K562 (cell line): ENCODE results near the gene SPATS2. TPM values are rescaled to one million over a fixed set of nuclear protein-coding genes. Genes with fewer than 3 reads are reported as not detected.

ENCODE experiments used
- ADNP ChIP-seq: fragments of 200-800 bp; sonication (Bioruptor generic); IDR thresholded peaks from 2 replicates; pipeline ENCODE4 v1.6.1; 2016; ENCODE audit warnings: missing genetic modification characterization, missing compliant biosample characterization
- FOXJ2 ChIP-seq: fragments of 200-800 bp; sonication (Bioruptor generic); IDR thresholded peaks from 2 replicates; pipeline ENCODE4 v1.6.1; 2016; ENCODE audit warnings: missing genetic modification characterization, missing compliant biosample characterization
- GTF2F1 ChIP-seq: IDR thresholded peaks from 2 replicates; pipeline ENCODE4 v1.6.1; 2011; ENCODE audit warnings: low read depth, low read length, improper control_type of control experiment
- JUN ChIP-seq, 2 experiments: sonication (generic) in 1 of 2; formaldehyde crosslinking in 1 of 2; IDR thresholded peaks; 2 replicates each; pipeline versions ENCODE4 v1.6.1 to v1.8.0; 2012 to 2022; ENCODE audit warnings: borderline replicate concordance in 2 of 2, mild to moderate bottlenecking in 2 of 2, improper control_type of control experiment in 1 of 2, low read depth in 1 of 2, low read length in 1 of 2, missing genetic modification reagents in 1 of 2
- NFE2 ChIP-seq: IDR thresholded peaks from 2 replicates; pipeline ENCODE4 v1.6.1; 2014; ENCODE audit warnings: antibody characterized with exemption, low read depth
- NRF1 ChIP-seq, 2 experiments: fragments of 450-650 bp; IDR thresholded peaks in 1 of 2; conservative IDR thresholded peaks in 1 of 2; 2 replicates each; pipeline ENCODE4 v1.6.1; 2014; ENCODE audit warnings: mild to moderate bottlenecking in 2 of 2
- PBX2 ChIP-seq, 2 experiments: IDR thresholded peaks in 1 of 2; conservative IDR thresholded peaks in 1 of 2; 2 replicates each; pipeline ENCODE4 v1.6.1; 2016; ENCODE audit warnings: low read depth in 2 of 2, mild to moderate bottlenecking in 1 of 2, missing compliant biosample characterization in 1 of 2, missing genetic modification characterization in 1 of 2, moderate library complexity in 1 of 2
- PHF20 ChIP-seq: fragments of 450-650 bp; IDR thresholded peaks from 2 replicates; pipeline ENCODE4 v1.6.1; 2018; ENCODE audit not compliant: partially characterized antibody
- PRMT5 ChIP-seq: sonication (generic); formaldehyde crosslinking; IDR thresholded peaks from 2 replicates; pipeline ENCODE4 v1.5.0; 2020; ENCODE audit warnings: missing genetic modification reagents
- RBFOX2 ChIP-seq: fragments of 200-400 bp; formaldehyde crosslinking; IDR thresholded peaks from 2 replicates; pipeline ENCODE4 v1.6.1; 2017; ENCODE audit warnings: low read depth, mild to moderate bottlenecking, low read length, moderate library complexity
- SAP30 ChIP-seq: fragments of 200-600 bp; sonication (generic); IDR thresholded peaks from 2 replicates; pipeline ENCODE4 v1.6.1; 2012; ENCODE audit warnings: borderline replicate concordance, low read depth, mild to moderate bottlenecking, moderate library complexity, low read length, control low read depth, inconsistent platforms; ENCODE audit not compliant: insufficient read depth, poor library complexity, severe bottlenecking
- TAF9B ChIP-seq: fragments of 450-650 bp; IDR thresholded peaks from 2 replicates; pipeline ENCODE4 v1.6.1; 2018; ENCODE audit warnings: mild to moderate bottlenecking; ENCODE audit not compliant: partially characterized antibody
- TCF3 ChIP-seq: sonication (generic); formaldehyde crosslinking; IDR thresholded peaks from 2 replicates; pipeline ENCODE4 v1.4.0; 2020; ENCODE audit warnings: mild to moderate bottlenecking, missing genetic modification reagents
- TFAP4 ChIP-seq: sonication (generic); formaldehyde crosslinking; IDR thresholded peaks from 2 replicates; pipeline ENCODE4 v1.8.0; 2022; ENCODE audit warnings: missing genetic modification reagents, mild to moderate bottlenecking, moderate library complexity, borderline replicate concordance
- ZFP30 ChIP-seq: fragments of 250-450 bp; sonication (Bioruptor Pico); IDR thresholded peaks from 2 replicates; pipeline ENCODE4 v1.8.0; 2022; ENCODE audit warnings: moderate library complexity, mild to moderate bottlenecking, inconsistent platforms, borderline replicate concordance
- ZHX1 ChIP-seq: fragments of 150-350 bp; conservative IDR thresholded peaks from 2 replicates; pipeline ENCODE4 v1.6.1; 2014; ENCODE audit warnings: low read length
- ZNF740 ChIP-seq, 3 experiments: fragments of 200-800 bp in 1 of 3; sonication (Bioruptor generic) in 1 of 3; sonication (generic) in 1 of 3; formaldehyde crosslinking in 1 of 3; IDR thresholded peaks; 2 replicates each; pipeline versions ENCODE4 v1.6.1 to v1.8.0; 2016 to 2022; ENCODE audit warnings: mild to moderate bottlenecking in 2 of 3, missing compliant biosample characterization in 2 of 3, missing genetic modification characterization in 2 of 3, missing genetic modification reagents in 1 of 3
- polyA plus RNA-seq, 8 experiments: library from polyadenylated mRNA; depleted of rRNA in 4 of 8; stranded (reverse) in 5 of 8; unstranded in 3 of 8; fragments of >200 nt; fragmentation: Nextera tagmentation in 2 of 8; fragmentation: Illumina TruSeq in 1 of 8; extraction: Ambion mirVana in 2 of 8; extraction: Trizol in 1 of 8; gene quantifications; 2 replicates each; pipeline versions ENCODE4 v1.2.1 to v1.2.3, GENCODE V29; 2011 to 2014; ENCODE audit warnings: inconsistent platforms in 1 of 8, missing spikeins in 1 of 8
- total RNA-seq, 7 experiments: library from RNA; depleted of rRNA in 6 of 7; stranded (reverse); fragments of >200 nt in 6 of 7; fragmentation: Illumina TruSeq in 2 of 7; extraction: Trizol in 2 of 7; gene quantifications; 2 replicates each; pipeline versions ENCODE4 v1.2.1 to v1.2.3, GENCODE V29; 2011 to 2021; ENCODE audit warnings: low replicate concordance in 1 of 7

The SPATS2 gene
- total and polyA plus RNA-seq, 9 of the 15 experiments (the other 6 are each of a cell fraction or from before 2014, with no cell fraction given) = 5.4 to 48.2 (median 17.5) TPM

- TF ChIP-seq JUN (IDR thresholded peaks at IDR 0.05; ENCODE audit: borderline replicate concordance, low read depth, low read length) (no peak), JUN (CRISPR knock-in tag; IDR thresholded peaks at IDR 0.05; ENCODE audit: borderline replicate concordance) (peak; percentile 37; the same call in 1 of the 2 replicates), FOXJ2 (tag) (no peak), SAP30 (peak; percentile 14), TAF9B (no peak), NFE2 (peak; percentile 61), TFAP4 (CRISPR knock-in tag) (peak; percentile 76; the same call in 1 of the 2 replicates), NRF1 (conservative IDR thresholded peaks at IDR 0.05 in 1 of 2, IDR thresholded peaks at IDR 0.05 in 1 of 2) (peak; percentile 26 to 55), PBX2 (CRISPR knock-in tag; IDR thresholded peaks at IDR 0.05; ENCODE audit: low read depth) (peak; percentile 48; the same call in 1 of the 2 replicates), PBX2 (tag; conservative IDR thresholded peaks at IDR 0.05; ENCODE audit: low read depth) (no peak), TCF3 (CRISPR knock-in tag) (0 out of 2 replicates have a peak, but pooled peaks have one; percentile 4), ADNP (tag) (peak; percentile 83), PHF20 (peak; percentile 35), ZFP30 (CRISPR knock-in tag) (no peak), ZHX1 (no peak), GTF2F1 (peak; percentile 19; the same call in 1 of the 2 replicates), RBFOX2 (peak; percentile 59), PRMT5 (CRISPR knock-in tag) (0 out of 2 replicates have a peak, but pooled peaks have one; percentile 58), ZNF740 (CRISPR knock-in tag; IDR thresholded peaks at IDR 0.05) (0 out of 2 replicates have a peak, but pooled peaks have one; percentile 26), ZNF740 (tag; IDR thresholded peaks at IDR 0.05) (no peak)
These were observed 25.0 kb upstream of the SPATS2 start (continued) for GRCh38 chr12:49342066-49342913.
